GM12872 (cell line): ENCODE results near the gene TNFRSF19.

Experiments used
- CTCF ChIP-seq: IDR thresholded peaks from 3 replicates; pipeline ENCODE4 v1.5.1; 2011; ENCODE audit warnings: low read depth, mild to moderate bottlenecking, low read length, moderate library complexity; ENCODE audit not compliant: insufficient read depth

The TNFRSF19 gene

GRCh38 chr13:23652909-23653726 is 82.9 kb downstream of the TNFRSF19 start:
- TF ChIP-seq CTCF: no peak

DNA sequence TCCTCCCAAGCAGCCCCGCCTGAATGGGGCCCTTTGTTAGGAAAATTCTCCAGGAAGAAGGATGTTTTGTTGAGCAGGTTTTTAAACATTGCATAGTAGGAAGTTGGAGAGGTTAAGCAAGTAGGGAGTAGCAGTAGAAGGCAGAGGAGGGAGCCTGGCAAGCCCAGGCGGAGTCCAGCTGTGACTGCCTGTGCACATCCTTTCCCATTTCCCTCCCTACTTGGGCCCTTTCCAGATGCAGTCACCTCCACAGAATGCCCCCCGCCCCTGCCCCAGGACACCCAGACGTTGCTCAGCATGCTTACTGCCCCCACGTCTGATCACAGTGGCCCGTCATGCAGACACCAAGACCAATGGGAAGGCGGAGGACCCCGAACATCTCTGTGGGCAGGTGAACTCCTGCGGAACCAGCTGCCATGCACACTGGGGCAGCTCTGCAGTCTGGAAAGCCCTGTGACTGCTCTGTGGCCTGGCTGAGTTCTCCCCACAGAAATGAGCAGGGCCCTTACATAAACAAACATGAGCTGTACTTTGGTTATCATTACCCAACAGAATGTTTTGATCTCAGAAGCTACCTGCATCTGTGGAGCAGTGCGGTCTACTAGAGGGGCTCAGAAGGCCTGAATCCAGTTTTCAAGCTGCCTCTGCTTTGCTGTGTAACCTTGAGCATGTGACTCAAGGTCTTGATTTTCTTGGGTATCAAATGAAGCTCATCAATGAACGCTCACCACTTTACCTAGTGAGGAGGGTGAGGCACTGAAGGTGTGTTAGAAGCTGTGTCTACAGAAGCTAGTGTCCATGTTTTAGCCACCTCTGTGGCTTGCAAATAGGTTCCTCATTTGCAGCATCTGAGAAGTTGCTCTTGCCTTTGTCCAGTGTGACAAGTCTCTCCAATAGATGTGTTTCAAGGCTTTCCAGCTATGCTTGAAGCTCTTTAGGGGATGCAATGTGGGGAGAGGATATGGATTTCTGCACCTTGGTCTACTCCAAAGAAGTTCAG is 84.2 kb downstream of the TNFRSF19 start:
- no peak for TF ChIP-seq CTCF

DNA sequence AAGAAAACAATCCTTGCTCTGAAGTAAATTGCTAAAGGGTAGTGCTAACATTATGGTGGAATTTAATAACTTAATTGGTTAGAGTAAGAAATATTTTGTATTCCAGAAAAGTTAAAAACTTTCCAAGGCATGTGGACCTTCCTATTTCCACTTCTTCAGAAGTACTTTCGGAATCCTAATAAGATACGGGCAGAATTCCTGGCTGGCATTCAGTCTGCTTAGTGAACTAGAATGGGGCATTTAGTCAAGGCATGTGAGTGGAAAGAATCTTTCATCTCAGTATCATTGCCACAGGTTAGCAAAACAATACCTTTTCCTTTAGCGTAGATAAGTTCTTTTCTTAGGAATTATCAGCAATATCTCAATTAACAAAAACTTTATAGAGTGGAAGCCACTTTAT is 85.1 kb downstream of the TNFRSF19 start:
- TF ChIP-seq CTCF: no peak

DNA sequence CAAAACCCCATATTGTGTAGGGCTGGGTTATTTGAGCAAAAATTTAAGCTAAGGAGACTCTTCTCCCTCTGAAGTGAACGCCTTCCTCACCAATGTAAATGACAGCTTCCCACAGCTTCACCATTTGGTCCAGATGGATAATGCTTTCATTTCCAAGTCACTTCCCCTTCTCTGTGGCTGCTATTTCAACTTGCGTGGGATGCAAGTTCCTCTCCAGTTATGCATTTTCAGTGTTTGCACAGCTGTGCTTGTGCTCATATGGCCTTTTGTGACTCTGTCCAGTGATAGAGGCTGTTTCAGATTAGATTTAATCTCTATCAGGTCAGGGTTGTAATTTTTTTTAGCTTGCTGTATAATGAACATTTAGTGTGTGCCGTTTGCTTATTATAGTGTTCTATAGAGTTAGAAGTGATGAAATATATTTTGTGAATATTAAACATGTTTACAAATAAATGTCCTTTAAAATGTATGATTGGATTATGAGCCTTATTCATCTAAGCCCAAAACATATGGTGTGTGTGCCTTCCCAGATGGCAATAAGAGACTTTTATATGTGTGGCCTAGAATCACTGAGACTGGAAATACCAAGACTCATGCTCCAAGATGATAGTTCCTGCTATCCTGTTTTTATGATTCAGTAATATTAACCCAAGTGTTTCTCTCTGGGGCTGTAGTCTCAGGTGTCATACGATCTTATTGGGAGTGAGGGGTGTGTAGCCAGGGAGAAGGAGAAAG is 86.6 kb downstream of the TNFRSF19 start:
- no peak for TF ChIP-seq CTCF

DNA sequence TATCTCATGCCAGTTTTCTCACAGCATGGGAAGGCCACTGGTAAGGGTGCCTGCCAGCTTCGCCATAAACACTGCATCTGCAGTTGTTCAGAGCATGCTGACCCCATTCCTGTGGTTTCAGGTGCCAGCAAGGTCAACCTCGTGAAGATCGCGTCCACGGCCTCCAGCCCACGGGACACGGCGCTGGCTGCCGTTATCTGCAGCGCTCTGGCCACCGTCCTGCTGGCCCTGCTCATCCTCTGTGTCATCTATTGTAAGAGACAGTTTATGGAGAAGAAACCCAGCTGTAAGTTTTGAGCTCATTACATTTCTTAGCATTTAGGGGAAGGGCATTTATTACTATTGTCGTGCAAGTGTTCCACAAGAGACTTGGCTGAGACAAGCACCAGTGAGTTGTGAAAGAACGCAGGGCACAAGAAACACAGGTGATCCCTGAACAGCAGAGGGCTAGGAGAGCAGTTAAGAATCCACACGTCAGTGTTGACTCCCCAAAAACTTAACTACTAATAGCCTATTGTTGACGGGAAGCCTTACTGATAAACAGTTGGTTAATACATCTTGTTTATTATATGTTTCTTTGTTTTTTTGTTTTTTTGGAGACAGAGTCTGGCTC is 88.8 kb downstream of the TNFRSF19 start:
- TF ChIP-seq CTCF: no peak

GRCh38 chr13:23660249-23660648 is 90.0 kb downstream of the TNFRSF19 start:
- TF ChIP-seq CTCF: no peak

DNA sequence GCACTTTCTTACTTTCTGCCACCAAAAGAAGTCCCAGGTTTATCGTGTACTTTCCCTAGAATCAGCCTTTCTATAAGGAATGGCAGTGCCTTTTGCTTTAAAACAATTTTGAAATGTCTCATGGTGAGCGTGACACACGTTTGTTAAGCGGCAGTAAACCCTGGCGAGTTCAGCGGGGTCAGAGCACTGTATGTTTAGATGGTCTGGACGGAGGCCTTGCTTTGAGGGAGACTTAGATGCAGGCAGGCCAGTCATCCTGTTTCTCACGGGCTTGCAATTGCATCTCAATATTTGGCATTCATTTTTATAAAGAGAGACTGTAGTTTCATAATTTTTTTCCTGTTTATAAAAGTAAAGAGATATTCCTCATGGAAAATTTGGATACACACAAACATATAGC is 96.4 kb downstream of the TNFRSF19 start:
- no peak for TF ChIP-seq CTCF
